NCI-H1417 treated with DMSO at 0.1 percent for 48 hours (cell line): ENCODE results near the gene HIVEP3.

Experiments
- DNase-seq: peaks from one replicate; lab custom pipeline; 2025; lab: John Stamatoyannopoulos, UW

Gene HIVEP3

DNA sequence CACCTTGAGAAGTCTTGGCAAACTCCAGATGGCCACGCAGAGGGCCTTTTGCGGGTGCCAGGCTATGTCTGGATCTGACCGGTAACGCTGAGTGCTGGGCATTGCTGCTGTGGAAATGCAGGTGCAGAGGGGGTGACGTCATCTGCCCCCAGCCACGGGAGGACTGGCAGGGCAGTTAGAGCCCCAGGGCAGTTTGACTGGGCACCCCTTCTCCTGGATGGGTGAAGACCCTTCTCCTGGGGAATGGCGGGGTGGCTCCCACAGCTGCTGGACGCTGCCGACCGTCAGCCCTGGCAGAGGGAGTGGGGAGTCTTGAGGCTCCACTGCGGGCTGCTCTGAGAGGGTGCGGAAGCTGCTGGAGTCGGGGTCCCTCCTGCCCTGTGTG, 421.7 kb downstream of the HIVEP3 start:
- no peak for DNase-seq

- no peak for DNase-seq
Observed at GRCh38 chr1:41496080-41497055, 422.4 kb downstream of the HIVEP3 start.

- DNase-seq, result no peak
Observed at GRCh38 chr1:41495210-41495948, 423.3 kb downstream of the HIVEP3 start.

DNA sequence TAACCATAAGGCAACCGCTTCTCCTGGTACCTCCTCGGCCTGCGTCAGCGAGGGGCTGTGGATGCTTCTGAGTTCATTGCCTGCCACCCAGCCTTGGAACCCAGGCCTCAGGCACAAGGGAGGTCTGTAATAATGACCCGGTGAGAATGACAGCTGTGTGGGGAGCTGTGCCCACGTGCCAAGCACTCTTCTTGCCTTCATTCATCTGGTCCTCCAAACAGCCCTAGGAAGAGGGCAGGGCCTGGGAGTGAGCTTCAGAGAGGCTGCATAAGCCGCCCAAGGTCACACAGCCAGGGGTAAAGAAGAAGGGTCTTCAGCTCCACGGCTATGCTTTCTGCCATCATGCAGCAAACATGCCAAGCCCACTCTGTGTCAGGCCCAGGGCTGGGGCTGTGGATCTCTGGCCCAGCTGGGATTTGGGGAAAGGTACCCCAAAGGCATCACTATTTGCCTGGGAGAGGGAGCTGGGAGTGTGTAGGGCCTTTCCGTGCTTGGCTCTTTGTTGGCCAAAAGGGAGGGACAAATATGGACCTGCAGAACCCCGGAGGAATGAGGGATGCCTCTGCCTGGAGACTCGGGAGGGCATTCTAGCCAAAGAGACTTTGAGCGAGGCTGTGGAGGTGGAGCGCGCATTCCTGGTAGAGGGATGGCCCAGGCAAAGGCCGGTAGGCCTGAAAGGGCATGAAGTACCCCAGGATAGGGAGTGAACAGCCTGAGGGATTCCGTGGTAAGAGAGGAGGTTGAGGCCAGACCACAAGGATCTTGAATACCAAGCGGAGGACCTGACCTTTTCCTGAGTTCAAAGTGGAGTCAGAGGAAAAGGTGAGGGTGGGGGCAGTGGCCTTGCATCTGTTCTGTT, 424.1 kb downstream of the HIVEP3 start:
- no peak for DNase-seq

DNA sequence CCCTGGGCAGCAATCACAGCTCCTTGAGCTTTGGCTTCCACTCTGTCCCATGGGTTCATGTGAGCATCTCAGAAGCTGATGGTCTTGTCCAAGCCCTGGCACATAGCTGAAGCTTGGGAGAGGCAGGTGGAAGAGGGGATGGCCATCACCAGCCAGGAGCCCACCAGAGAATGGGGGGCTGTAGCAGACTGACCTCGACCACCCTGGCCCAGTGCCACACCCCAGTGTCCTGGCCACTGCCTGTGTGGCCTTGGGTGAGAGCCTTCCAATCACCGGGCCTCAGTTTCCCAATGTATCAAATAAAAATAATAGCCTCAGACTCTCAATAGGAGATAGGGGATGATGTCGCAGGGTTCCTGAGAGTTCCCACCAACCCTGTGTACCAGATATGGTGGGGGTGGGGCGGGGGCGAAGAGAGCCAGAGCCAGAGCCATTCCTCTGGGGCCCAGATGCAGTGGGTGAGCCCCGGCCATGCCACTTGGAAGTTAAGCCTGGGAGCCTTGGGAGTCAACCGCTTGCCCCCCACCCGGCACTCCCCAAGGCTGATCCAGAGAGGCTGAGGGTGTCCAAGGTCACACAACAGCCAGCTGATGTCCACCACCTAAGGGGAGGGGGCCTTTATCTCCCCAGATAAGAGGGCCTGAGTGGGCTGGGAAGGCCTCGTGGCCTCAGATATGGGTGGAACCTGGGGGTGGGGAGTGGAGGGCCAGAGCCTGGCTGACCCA, 424.9 kb downstream of the HIVEP3 start:
- no peak for DNase-seq

GRCh38 chr1:41493117-41493536, 425.6 kb downstream of the HIVEP3 start:
- DNase-seq, result no peak

DNA sequence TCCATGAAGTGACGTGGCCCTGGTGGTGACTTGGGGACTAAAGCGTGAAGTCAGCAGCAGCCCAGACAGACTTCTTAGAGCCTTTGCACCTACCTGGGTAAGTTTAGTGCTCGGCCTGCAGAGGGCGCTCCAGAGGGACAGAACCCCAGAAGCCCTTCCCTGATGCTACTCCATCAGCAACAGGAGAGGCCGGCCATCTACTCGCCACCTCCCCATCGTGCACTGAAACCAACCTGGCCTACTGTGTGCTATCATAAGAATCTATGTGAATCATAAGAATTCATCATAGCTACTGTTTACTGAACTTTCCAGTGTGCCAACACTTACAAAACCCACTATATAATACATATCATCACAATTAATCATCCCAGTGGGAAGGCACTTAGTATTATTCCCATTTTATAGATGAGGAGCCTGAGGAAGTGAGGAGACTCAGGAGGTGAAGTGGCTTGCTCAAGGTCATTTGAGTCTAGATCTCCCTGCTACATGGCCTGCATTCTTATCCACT, 426.3 kb downstream of the HIVEP3 start:
- no peak for DNase-seq

DNA sequence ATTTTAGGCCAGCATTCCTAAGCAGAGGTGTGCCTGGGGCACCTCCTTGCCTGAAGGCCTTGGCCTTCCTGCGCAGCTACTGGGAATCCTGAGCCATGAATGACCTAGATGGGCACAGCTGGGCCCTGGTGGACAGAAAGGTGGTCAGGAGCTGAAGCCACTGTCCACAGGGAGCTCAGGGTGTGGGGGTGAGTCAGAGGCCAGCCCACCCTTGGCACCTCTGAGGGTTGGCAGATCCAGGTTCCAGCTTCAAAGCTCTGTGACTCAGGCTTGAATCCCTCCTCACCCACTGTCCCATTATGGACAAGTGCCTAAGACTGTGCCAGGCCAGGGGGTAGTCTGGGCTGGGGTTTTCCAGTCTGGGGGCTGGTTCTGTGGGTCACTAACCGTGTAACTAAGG, 427.8 kb downstream of the HIVEP3 start:
- no peak for DNase-seq

DNA sequence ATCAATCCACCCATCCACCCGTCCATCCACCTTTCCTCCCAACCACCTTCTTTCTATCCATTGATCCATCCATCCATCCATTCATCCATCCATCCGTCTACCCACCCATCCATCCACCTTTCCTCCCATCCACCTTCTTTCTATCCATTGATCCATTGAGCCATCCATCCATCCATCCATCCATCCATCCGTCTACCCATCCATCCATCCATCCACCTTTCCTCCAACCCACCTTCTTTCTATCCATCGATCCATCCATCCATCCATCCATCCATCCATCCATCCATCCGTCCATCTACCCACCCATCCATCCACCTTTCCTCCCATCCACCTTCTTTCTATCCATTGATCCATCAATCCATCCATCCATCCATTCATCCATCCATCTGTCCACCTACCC, 429.2 kb downstream of the HIVEP3 start:
- no peak for DNase-seq

DNA sequence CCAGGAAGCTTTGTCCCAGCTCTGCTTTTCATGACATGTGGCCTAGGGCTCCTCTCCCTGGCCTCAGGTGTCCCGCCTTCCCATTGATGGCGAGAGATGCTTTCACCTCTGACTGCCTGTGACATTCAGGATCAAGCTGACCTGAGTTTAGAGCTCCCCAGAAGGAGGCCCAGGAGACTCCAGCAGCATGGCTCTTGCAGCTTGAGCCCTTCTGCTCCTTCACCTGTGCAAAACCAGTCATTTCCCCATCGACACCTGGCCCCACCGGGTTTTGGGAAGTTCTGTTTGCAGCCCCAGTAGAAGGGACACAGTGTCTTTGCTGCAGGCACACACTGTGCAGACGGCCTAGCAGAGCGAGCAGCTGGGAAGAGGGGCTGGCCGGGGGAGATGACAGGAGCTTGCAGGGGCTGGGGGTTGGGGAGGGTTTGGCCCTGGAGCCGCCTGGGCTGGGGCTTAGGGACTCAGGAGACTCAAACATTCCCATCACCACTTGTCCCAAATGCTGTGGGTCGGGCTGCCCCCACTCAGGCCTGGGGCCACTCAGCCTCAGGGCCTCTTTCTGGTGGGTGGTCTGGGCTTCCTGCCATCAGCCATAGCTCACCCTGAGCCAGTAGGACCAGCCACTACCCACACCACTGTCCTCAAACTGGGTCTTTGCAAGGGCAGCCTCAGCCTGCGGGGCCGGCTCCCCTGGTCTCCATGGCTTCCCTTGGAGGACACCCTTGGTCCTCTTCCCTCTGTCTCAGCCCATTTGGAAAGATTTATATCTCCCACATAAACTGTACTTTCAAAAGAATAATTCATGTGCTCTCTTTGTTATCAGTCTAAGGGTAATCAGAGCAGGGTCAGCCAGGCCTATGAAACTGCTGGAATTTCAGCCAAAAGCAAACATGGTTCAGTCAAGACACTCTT, 430.4 kb downstream of the HIVEP3 start:
- DNase-seq, result no peak

DNA sequence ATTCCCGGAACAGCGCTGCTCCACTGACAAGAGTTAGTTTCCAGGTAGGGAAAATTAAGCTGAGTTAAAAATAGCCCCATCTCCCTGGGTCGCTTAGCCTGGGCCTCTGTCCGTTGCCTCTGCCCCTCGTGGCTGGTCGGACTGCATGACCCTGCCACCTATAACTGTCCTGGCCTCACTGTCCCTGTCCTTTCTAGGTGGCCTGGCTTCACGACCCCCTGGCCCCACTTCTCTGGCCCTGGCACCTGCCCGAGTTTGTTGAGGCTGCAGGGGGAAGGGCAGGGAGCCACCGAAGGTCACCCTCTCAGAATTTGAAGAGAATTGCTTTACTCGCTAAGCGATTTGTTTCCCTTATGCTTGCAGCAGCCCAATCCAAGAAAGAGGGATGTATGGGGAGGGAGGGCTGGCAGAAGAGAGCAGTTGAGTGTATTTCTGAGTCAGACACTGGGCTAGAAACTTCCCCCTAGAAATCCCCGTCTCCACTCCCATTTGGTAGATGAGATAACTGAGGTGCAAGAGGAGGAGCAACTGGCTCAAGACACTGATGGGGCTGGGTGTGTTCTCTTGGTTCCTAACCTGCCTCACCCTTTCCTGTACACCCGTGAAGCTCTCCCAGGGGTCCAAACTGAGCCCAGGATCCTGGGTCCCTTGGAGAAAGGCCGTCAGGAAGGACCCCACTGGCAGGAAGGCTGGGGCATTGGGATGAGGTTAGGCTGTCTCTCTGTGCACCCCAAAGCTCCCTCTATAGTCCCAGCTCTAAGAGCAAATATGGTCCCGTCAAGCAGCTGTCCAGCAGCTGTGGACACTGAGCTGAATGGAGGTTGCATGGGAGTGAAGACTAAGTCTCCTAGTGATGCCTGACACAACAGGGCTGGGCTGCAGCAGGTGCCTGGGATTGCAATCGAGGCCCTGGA, 431.3 kb downstream of the HIVEP3 start:
- DNase-seq, result no peak

GRCh38 chr1:41486371-41487125, 432.2 kb downstream of the HIVEP3 start:
- no peak for DNase-seq

DNA sequence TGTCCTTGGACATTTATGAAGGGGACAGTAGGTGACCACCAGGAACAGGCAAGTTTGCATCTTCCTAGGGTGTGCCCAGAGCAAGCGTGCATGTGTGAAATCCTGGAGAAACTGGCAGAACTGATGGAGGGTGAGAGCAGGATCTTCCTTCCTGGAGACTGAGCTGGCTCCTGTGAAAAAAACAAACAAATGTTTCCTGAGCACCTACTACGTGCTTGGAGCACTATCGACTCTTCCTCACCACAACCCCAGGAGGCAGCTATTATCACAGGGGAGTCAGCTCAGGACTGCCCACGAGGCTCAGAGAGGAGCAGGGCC, 432.7 kb downstream of the HIVEP3 start:
- no peak for DNase-seq

GRCh38 chr1:41485605-41486004, 433.1 kb downstream of the HIVEP3 start:
- DNase-seq, result no peak

DNA sequence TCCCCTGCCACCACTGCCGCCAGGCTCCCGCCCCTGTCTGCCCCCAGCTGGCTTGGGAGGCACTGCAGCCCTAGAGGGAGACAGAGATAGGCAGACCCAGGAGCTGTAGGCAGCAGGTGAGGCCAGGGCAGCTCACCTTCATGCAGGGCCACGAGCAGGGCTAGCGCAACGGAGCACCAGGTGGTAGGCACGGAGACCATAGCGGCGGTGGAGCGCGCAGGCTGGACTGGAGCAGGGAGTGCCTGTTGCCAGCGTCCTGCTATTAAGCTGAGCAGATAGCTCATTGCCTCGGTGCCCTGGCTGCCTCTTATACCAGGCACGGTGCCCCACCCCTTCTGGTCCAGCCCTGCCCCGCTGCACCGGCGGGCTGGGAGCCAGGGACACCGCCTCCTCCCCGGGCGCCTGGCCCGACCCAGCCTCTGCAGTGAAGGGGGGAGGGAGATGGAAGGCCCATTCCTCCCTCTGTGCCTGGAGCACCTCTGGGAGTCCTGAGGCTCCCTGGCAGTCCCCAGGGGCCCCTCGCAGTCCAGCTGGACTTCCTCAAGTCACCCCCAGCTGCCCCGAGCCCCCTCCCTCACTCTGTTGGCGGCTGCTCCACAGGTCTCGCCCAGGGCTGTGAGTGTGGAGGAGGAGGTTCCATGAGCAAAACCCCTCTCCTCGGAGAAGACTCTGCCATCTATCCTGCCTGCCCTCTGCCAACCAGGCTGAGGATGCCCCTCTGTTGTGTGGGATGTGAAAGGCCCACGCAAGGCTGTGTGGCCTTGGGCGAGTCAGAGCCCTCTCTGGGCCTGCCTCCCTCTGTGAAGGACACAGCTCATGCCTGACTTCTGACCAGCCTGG, 434.1 kb downstream of the HIVEP3 start, which contains the start of gene EDN2:
Gene EDN2 (minus strand): TSS at position 282 of the 840 bp plus-strand sequence. CDS start 82 bp downstream, at position 200.
- no peak for DNase-seq

GRCh38 chr1:41483960-41484401, 434.7 kb downstream of the HIVEP3 start:
- DNase-seq, result no peak
